HG03378 (cell line): Measurements from ENCODE around the gene DNAH8.
"Not testable (repeated sequence)": the region's sequence is repeated elsewhere in the genome, so short reads cannot be mapped to it uniquely, and the experiment has no call there.

ENCODE experiments used
- ATAC-seq: cut with Tn5 transposase; IDR thresholded peaks from one replicate; pipeline ENCODE4 v1.9.1; 2021; ENCODE audit warnings: mild to moderate bottlenecking, moderate library complexity; ENCODE audit not compliant: unreplicated experiment

The DNAH8 gene

DNA sequence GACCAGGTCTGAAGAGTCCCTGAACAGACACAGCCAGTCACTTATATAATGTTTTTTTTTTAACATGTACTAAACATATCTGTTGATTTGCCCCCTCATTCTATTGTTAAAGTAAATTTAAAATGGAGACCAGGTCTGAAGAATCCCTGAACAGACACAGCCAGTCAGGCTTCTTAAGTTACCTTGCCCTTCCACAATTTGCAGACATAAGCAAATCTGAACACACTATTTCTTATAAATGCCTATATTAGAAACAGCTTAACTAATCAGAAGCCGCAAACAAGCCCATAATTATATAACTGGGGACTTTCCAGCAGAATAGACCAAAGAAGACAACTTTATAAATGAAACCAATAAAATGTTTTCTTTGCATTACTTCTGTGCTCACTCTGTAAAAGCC is 118.2 kb downstream of the DNAH8 start:
- ATAC-seq: no peak

DNA sequence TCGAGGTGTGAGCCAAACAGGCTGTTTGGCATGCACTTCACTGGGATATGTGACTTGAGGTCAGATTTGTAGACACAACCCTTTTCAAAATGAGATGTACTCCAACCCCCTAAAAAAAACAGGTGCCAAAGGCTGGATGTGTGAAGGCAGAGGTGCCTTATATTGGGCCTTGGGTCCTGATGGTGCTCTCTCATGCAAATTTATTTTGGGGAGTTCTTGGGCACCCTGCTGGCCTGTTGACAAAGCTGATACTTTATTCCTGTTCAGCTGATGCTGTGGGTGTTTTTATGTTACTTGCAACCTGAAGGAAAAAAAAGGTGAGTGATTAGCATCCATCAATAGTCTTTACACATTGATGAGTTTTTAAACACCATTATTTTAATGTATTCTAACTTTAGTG is 121.5 kb downstream of the DNAH8 start:
- no peak for ATAC-seq

DNA sequence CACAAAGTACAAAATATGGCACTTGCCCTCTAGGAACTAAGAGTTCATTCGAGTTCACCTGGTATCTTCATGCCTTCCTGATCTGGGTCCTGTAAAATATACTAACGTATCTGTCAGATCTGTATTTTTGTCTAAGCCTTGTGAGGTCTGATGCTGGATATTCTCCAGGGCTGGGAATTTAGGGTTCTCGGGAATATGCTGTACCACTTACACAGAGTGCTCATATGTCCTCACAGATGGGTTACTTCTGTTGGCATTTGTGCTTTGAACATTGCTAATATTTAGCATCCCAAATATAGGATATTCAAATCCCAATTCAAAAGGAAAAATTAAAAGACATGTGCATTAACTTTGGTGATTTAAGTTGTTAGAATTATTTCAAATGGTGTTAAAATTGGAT is 122.0 kb downstream of the DNAH8 start:
- ATAC-seq: no peak

DNA sequence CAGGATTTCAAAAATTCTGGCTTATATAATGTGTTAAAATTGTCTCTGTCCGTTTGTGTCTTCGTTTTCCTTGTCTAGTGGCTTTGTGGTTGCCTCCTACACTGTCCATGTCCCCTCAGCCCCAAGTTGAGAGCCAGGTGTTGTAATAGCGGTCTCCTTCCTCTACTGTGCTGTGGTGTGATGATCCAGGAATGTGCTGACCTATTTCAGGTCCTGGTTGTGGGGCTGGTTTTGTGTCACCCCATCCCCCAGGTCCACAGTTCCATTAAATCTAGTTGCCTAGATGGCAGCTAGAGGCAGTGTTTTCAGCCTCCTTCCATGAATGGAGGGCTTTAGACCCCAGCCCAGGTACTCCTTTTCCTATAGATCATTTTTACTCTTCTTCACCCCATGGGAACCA is 128.7 kb downstream of the DNAH8 start:
- no peak for ATAC-seq

DNA sequence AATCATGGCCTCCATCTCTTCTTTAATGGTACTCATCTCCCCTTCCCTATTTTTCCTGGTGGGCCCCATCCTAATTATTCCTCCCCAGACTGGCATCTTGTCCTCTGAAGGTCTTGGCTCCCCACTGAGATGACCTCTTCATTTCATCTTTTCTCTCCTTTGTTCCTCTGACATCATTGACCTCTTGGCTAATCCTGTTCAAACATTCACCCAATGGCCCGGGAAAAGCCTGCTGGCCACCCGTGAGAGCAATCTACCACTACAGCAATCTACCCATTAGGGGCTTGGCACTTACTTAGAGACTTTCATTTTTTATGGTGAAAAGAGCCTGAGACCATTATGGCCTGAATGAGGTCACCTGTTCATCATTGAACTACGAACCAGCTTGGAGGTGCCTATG is 130.8 kb downstream of the DNAH8 start:
- no peak for ATAC-seq

DNA sequence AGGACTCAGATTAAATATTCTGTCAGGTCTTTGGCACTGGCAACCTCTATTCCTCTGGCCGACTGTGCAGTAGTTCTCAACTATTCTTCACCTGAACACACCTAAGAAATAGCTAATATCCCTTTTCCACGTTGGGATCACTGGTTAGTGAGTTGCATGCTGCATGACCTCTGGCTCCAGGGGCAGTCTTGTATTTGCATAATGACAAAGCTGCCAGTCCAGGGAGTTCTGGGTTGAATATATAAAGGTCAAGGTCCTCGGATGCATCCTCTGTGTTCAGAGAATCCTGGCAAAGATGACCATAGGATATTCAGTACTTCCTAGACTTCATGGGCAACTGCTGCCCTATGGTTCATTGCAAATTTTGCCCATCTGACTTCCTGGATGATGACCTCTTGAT is 131.2 kb downstream of the DNAH8 start:
- no peak for ATAC-seq

DNA sequence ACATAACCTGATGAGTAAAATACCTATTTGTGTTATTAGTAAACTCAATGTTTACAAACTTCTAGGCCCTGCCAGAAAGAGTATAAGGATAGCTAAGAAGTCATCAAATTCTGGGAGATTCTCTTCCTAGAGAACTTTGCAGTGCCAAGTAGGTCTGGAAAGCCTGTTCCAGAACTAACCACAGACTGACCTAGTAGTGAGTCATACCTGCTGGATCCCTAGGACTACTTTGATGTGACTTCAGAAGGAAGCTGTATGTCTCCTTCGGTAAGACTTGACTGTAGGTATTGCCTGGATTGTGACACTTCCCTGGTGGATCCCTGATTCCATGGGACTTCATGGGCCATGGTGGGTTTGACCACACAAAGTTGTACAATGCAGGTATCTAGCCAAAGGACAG is 131.7 kb downstream of the DNAH8 start:
- no peak for ATAC-seq

DNA sequence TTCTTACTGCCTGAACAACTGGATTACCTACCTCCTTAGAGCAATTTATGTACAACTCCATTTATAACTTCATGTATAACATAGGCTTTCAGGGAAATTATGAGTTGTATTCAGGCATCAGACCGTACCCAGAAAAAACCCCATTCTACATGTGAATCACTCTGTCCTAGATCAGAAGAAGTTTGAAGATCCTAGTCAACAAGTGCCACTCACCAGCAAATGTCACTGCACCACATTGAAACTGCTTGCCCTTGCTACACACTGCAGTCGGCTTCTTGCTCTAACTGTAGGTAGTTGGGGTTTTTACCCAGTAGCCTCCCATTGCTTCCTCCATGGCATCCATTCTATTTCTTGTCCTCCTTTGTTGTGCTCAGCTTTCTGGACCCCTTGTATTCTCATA is 132.4 kb downstream of the DNAH8 start:
- ATAC-seq: no peak

DNA sequence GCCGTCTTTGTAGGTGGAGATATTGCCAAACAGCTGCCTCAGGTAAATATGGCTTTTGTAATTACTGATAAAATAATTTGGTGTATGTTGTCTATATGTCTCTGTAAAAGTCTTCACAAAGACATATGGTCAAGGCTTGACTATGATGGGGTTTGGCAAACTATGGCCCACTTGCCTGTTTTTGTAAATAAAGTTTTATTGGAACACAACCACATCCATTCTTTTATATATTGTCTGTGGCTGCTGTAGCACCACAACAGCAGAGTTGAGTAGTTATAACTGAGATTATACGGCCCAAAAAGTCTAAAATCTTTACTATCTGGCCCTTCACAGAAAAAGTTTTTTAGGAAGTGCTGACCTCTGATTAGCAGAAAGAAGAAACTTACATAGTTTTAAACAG is 133.6 kb downstream of the DNAH8 start:
- ATAC-seq: no peak

DNA sequence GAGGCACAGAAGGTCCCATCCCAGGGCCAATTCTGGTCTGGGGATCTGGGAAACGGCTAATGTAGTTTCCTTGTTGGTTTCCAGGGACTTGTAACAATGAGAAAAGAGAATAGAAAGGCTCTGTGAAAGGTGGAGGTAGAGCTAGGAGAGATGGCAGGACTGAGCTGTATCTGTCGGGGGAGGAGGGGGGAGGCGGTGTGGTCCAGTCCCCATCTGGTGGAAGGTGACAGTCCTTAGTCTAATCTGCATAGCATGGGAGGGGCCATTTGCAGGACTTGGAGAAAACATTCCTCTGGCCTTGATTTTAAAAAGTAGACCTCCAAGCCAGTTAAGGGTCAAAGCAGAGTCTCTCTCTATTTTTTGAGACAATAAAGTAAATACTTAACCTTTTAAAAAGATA is 137.1 kb downstream of the DNAH8 start:
- no peak for ATAC-seq

DNA sequence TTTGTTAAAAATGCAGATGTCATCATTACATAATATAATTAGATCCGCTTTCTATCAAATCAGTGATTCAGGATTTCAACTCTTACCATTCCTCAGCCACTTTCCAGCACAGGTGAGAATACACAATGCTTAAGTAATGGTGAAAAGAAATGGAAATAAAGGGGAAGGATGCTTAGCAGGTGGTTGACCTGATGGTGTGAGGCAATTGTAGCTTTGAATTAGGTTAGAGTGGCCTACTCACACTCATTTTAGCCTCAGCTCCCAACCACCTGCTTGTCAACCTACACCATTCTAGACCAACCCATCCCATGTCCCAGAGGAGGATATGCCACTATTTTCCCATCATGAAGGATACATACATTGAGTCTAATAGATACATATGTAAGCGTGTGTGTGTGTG is 138.1 kb downstream of the DNAH8 start:
- ATAC-seq: no peak

DNA sequence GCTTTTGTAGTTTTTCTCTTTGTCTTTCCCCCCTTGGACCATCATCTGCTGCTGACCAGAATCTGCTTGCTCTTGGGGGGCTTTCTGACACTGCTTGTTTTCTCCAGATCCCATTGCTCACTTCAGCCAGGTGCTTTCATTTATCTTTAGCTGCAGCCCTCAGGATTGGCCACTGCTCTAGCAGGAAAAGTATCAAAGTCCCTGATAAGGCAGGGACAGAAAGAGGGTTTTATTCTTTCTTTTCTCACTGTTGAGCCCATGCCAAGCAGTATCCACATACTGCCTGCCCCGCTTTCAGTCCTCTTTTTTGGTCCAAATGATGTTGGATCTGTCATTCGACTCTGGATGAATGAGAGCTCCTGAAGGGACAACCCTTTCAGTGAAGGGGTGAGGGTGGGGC is 141.4 kb downstream of the DNAH8 start:
- ATAC-seq: no peak

DNA sequence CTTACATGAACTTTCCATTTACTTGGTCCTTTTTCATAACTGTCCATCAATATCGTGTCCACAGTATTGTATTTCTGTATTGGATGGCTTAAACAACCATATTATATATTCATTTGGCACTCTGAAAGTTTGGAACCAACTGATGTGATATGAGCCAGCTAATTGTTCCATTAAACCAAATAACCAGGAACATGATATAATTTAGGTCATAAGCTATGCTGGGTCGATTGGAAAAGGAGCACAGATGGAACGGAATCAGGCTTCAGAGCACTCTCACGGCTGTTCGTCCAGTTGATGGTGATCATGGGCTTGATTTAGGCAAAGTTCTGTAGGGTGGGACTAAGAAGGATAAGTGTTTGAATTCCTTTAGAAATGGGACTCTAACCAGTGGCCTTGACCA is 142.7 kb downstream of the DNAH8 start:
- ATAC-seq: no peak

DNA sequence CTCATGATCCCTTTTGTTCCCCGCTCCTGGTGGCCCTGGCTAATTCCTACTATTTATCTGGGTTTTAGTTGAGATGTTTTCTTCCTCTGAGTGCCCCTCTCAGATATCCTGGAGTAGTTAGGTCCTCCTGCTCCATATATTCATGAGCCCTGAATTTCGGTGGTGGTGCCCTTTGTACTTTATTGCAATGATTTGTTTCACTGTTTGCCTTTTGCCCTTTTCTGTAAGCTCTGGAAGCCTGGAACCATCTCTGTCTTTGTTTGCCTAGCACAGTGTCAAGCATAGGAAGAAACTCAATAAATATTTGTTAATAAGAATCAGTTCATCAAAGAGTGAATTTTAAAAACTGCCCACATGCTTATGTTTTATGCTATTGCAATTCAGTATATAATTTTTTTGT is 144.9 kb downstream of the DNAH8 start:
- no peak for ATAC-seq

DNA sequence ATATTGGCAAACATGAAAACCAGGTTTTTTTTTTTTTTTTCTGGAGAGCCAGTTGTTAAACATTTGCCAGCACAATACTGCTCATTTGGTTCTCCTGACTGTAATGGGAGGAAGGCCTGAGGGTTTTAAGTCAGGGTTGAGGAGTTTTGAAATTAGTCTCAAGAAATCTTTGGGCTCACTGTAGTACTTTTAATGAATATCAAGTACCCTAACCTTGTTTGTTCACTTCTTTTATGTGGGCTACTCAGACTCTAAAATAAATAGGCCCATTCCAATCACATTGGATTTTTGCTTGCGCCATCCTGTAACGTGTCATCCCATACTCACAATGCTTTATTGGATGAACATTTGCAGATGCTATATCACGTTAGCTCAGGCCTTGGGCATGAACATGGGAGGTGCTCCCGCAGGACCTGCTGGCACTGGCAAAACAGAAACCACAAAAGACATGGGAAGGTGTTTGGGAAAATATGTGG is 146.9 kb downstream of the DNAH8 start:
- no peak for ATAC-seq

DNA sequence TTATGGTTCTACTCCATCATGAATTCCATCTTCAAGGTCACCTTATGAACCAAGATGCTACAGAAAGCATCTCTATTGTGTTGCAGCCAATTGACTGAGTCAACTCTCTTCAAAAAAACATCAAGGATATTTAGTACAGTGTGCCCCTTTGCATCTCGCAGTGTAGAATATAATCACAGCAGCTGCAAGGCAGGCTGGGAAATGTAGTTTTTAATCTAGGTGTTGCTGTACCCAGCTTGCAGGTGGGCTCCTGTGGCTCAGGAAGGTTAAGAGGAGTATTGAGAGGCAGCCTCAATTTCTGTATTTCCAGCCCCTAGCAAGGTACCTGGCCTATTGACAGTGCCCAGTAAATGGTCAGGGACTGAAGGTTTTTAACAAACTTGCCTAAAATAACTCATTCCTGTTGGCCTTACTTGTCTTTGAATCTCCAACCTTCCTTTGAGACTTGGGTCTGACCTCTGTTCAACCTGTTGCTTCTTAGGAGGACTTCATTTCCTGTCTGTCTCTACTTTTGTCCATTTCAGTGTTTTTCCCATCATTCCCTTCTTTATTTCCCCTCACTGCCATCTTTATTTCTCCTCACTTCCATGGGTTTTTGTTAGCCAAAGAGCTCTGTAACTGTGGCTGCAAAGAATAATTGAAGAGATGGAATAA is 150.5 kb downstream of the DNAH8 start:
- no peak for ATAC-seq

DNA sequence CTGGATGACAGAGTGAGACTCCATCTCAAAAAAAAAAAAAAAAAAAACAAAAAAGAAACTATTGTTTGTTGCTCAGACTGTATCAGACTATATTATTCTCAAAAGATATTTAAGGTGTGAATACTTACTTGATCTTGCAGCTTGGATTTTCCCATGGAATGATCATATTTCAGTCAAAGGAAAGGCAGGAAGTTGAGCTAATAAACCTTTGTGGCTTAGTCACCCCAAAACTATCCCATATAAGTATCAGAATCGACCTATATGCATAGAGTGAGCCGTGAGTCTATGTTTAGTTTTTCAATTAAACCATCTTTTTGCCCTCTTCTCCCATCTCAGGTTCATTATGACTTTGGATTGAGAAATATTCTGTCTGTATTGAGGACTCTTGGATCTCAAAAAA is 152.6 kb downstream of the DNAH8 start:
- ATAC-seq: no peak

DNA sequence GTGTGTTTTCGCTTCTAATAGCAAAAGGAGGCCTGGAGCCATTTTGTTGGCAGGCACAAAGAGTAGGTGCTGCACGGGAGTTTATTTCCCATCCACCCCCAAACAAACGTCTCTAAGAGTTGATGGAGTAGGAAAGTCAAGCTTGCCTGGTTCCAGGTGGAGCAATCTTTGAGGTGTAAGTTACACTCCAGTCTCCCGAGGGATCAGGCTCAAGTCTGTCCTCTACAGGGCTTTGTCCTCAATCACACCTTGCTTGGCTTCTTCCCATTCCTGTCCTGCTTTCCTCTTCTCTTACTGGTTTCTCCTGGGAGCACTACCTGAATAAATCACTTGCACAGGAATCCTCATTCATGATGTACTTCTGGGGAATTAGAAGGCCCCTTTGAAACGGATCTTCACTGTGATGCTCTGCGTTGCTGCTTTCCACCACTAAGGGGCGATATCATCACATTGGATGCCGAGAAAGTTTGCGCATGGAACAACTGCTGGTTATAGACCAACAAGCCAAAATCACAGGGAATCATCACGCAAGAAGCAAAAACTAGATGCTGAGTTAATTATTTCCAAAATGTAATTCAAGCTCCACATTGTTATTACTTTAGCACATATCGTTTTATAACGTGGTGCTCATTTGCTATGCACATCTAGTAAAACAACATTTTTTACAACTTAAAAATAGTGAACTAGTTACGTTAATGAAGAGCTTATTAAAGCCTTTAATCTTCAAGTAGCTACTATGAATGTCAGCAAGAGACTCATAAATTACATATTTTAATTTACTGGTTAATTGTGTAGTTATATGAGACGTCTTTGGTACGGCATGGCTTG is 156.8 kb downstream of the DNAH8 start:
- ATAC-seq: no peak

DNA sequence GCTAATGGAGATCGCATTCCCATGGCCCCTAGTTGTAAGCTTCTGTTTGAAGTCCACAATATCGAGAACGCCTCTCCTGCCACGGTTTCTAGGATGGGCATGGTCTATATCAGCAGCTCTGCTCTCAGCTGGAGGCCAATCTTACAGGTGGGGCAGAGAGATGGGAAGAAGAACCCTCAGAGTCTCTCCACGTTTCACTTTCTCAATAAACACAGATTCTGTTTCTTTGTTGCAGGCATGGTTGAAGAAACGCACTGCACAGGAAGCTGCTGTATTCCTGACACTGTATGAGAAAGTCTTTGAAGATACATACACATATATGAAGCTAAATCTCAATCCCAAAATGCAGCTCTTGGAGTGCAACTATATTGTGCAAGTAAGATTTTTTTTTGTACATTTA is 157.9 kb downstream of the DNAH8 start:
- ATAC-seq: no peak

DNA sequence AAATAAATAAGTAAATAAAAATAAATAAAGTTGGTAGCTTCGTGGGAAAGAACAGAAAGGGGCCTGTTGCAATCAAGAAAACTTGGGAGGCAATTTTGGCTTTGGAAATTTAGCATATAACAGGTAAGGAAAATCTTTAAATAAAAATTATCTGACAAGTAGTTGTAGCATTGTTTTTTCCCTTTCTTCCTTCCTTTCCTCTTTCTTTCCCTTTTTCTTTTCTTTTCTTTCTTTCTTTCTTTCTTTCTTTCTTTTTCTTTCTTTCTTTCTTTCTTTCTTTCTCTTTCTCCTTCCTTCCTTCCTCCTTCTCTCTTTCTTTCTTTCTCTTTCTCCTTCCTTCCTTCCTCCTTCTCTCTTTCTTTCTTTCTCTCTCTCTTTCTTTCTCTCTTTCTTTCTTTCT is 158.7 kb downstream of the DNAH8 start:
- ATAC-seq: not testable (repeated sequence)

DNA sequence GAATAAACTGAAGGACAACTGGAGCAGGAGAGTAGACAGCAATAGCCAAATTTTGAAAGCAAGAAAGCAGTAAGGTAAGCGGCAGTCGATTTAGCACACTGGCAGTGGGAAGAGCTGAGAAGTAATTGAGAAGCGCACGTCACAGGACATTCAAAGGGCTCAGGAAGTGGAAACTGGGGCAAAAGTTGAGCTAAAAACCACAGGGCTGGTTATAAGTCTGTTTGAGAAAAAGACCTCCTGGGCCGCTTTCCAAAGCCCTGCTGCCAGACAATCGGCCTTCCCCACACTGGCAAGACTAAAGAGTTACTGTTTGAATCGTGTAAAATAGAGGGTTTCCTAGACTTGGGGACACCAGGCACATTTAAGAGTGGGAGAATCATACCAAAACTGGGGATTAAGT is 161.4 kb downstream of the DNAH8 start:
- no peak for ATAC-seq

DNA sequence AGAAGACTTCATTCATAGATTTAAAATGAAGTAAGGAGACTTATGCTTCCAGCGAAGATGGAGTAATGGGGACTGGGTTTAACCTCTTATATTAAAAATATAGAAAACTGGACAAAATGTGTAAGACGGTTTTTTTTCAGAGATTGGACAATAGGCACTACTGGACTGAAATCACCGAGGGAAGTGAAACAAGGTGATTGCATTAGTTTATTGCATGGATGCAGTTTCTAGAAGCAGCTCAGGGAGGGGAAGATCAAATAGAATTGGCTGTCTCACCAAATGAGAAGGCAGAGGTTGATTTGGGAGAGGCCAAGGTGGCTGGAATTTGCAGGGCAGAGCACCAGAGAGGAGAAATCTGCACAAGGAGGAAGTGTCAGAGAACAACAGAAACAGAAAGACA is 162.6 kb downstream of the DNAH8 start:
- no peak for ATAC-seq

DNA sequence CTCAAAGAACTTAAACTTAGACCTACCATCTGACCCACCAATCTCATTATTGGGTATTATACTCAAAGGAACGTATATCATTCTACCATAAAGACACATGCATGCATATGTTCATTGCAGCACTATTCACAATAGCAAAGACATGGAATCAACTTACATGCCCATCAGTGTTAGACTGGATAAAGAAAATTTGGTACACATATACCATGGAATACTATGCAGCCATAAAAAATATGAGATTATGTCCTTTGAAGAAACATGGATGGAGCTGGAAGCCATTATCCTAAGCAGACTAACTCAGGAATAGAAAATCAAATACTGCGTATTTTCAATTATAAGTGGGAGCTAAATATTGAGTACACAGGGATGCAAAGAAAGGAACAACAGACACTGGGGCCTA is 167.0 kb downstream of the DNAH8 start:
- ATAC-seq: no peak
